ENCODE measurements around the gene STX10.
A peak's percentile ranks its signal among the peaks of the same experiment; 100 is the strongest.

STX10 gene

GRCh38 chr19:13121551-13122274, 28.5 kb downstream of the STX10 start:
- DNase-seq (ENCODE audit: low read depth in 4 of 4, low spot score in 1 of 4), result no peak

GRCh38 chr19:13120817-13121216, 29.4 kb downstream of the STX10 start:
- DNase-seq (ENCODE audit: low read depth in 4 of 4, low spot score in 1 of 4), result no peak

- DNase-seq (ENCODE audit: low read depth in 4 of 4, low spot score in 1 of 4), result no peak
Measured at GRCh38 chr19:13120031-13120430, 30.1 kb downstream of the STX10 start.

- DNase-seq (ENCODE audit: low read depth in 4 of 4, low spot score in 1 of 4), result no peak
Measured at GRCh38 chr19:13119627-13120026, 30.5 kb downstream of the STX10 start.

- DNase-seq (ENCODE audit: low read depth in 4 of 4, low spot score in 1 of 4), result no peak
Measured at GRCh38 chr19:13118424-13119193, 31.6 kb downstream of the STX10 start.

GRCh38 chr19:13117772-13118423, 32.3 kb downstream of the STX10 start, which contains the start of gene NACC1:
TSS of gene NACC1 (plus strand) at chr19:13118264. CDS start at chr19:13135208, 16,944 bp downstream.
- DNase-seq (ENCODE audit: low read depth in 4 of 4, low spot score in 1 of 4), result peak; percentile 72 to 90 (median 82)

- DNase-seq (ENCODE audit: low read depth in 4 of 4, low spot score in 1 of 4), result no peak
Measured at GRCh38 chr19:13117176-13117771, 32.9 kb downstream of the STX10 start.

GRCh38 chr19:13116282-13117175, 33.6 kb downstream of the STX10 start, which contains the start of gene TRMT1:
TSS of gene TRMT1 (minus strand) at chr19:13116740. CDS start at chr19:13116399, 341 bp downstream.
- peak; percentile 79 to 92 (median 89) for DNase-seq (ENCODE audit: low read depth in 4 of 4, low spot score in 1 of 4)

GRCh38 chr19:13115936-13116281, 34.3 kb downstream of the STX10 start:
- no peak for DNase-seq (ENCODE audit: low read depth in 4 of 4, low spot score in 1 of 4)

GRCh38 chr19:13112555-13112954, 37.6 kb downstream of the STX10 start:
- DNase-seq (ENCODE audit: low read depth in 4 of 4, low spot score in 1 of 4), result no peak

GRCh38 chr19:13110099-13110610, 40.0 kb downstream of the STX10 start:
- no peak for DNase-seq (ENCODE audit: low read depth in 4 of 4, low spot score in 1 of 4)

GRCh38 chr19:13109361-13110098, 40.6 kb downstream of the STX10 start:
- DNase-seq (ENCODE audit: low read depth in 4 of 4, low spot score in 1 of 4), result no peak

- no peak for DNase-seq (ENCODE audit: low read depth in 4 of 4, low spot score in 1 of 4)
Measured at GRCh38 chr19:13104848-13105711, 45.1 kb downstream of the STX10 start.

GRCh38 chr19:13104360-13104847, 45.8 kb downstream of the STX10 start:
- peak in 2 of 4 experiments; percentile 50 to 60 for DNase-seq (ENCODE audit: low read depth in 4 of 4, low spot score in 1 of 4)

GRCh38 chr19:13103581-13104359, 46.4 kb downstream of the STX10 start:
- DNase-seq (ENCODE audit: low read depth in 4 of 4, low spot score in 1 of 4), result no peak

GRCh38 chr19:13102666-13103580, 47.3 kb downstream of the STX10 start, which contains the start of gene LYL1:
TSS of gene LYL1 (minus strand) at chr19:13102858. CDS start at chr19:13101171, 1,687 bp downstream.
- no peak for DNase-seq (ENCODE audit: low read depth in 4 of 4, low spot score in 1 of 4)

GRCh38 chr19:13102416-13102665, 47.8 kb downstream of the STX10 start:
- DNase-seq (ENCODE audit: low read depth in 4 of 4, low spot score in 1 of 4), result no peak

All from stimulated activated CD4-positive, alpha-beta T cell treated with anti-CD3 and anti-CD28 coated beads, Interleukin-1b, Interleukin-23, amount 100 ng/mL, for 24 hours (primary cell).